SK-N-SH (cell line): ENCODE results near the gene TRAK1.

Experiments used
- CHD2 ChIP-seq: fragments of 150-350 bp; IDR thresholded peaks from 2 replicates; pipeline ENCODE4 v1.6.1; 2018; ENCODE audit warnings: low read length; ENCODE audit not compliant: partially characterized antibody
- CTCF ChIP-seq: fragments of 200-600 bp; sonication (generic); IDR thresholded peaks from 2 replicates; pipeline ENCODE4 v1.6.1; 2017; ENCODE audit warnings: antibody characterized with exemption, mild to moderate bottlenecking, moderate library complexity
- EP300 ChIP-seq, 2 experiments: IDR thresholded peaks; 2 replicates each; pipeline versions ENCODE4 v1.4.0 to v1.6.1; 2012; ENCODE audit warnings: borderline replicate concordance in 1 of 2, low read depth in 1 of 2, low read length in 1 of 2
- POLR2AphosphoS5 ChIP-seq: IDR thresholded peaks from 2 replicates; pipeline ENCODE4 v1.6.1; 2012; ENCODE audit warnings: low read depth, low read length
- RCOR1 ChIP-seq: fragments of 150-350 bp; IDR thresholded peaks from 2 replicates; pipeline ENCODE4 v1.6.1; 2017; ENCODE audit warnings: antibody characterized with exemption, low read length
- RFX5 ChIP-seq: IDR thresholded peaks from 2 replicates; pipeline ENCODE4 v1.6.1; 2012; ENCODE audit warnings: mild to moderate bottlenecking, improper control_type of control experiment, low read length

- TF ChIP-seq CTCF (no peak), POLR2AphosphoS5 (no peak), EP300 (IDR thresholded peaks at IDR 0.05; ENCODE audit: borderline replicate concordance in 1 of 2, low read depth in 1 of 2, low read length in 1 of 2) (no peak), CHD2 (no peak), RFX5 (no peak), RCOR1 (no peak)
Observed at GRCh38 chr3:42159706-42160472, 68.7 kb downstream of the TRAK1 start.
